IPS DF 6.9 (cell line): ENCODE results near the gene CDH24.
A peak's percentile ranks its signal among the peaks of the same experiment; 100 is the strongest.

Experiments used
- DNase-seq: peaks from one replicate; pipeline ENCODE4 v3.0.0-alpha.2; 2013; ENCODE audit warnings: low read depth, low spot score
- H3K27ac ChIP-seq: one replicate; pipeline ENCODE4 v1.5.1; 2013; ENCODE audit warnings: low read length, control low read depth
- H3K27me3 ChIP-seq: 2 replicates; pipeline ENCODE4 v1.6.1; 2013; ENCODE audit warnings: mild to moderate bottlenecking, low read length; ENCODE audit not compliant: control insufficient read depth, insufficient read depth
- H3K36me3 ChIP-seq: 2 replicates; pipeline ENCODE4 v1.6.1; 2013; ENCODE audit warnings: low read length; ENCODE audit not compliant: control insufficient read depth, insufficient read depth
- H3K4me1 ChIP-seq: 2 replicates; pipeline ENCODE4 v1.6.1; 2013; ENCODE audit warnings: low read length; ENCODE audit not compliant: control insufficient read depth, insufficient read depth
- H3K4me3 ChIP-seq: 2 replicates; pipeline ENCODE4 v1.5.1; 2013; ENCODE audit warnings: mild to moderate bottlenecking, low read length
- H3K9me3 ChIP-seq: 2 replicates; pipeline ENCODE4 v1.6.1; 2013; ENCODE audit warnings: low read length, inconsistent platforms; ENCODE audit not compliant: control insufficient read depth, insufficient read depth
- WGBS: extraction: QIAGEN DNeasy Blood & Tissue Kit; methylation state at CpG from one replicate; pipeline ENCODE4 v1.1.7; 2013; ENCODE audit warnings: mixed read lengths, missing lambda C conversion rate; ENCODE audit not compliant: insufficient read length, insufficient coverage; 5-methylcytosine and 5-hydroxymethylcytosine counted together

The CDH24 gene

DNA sequence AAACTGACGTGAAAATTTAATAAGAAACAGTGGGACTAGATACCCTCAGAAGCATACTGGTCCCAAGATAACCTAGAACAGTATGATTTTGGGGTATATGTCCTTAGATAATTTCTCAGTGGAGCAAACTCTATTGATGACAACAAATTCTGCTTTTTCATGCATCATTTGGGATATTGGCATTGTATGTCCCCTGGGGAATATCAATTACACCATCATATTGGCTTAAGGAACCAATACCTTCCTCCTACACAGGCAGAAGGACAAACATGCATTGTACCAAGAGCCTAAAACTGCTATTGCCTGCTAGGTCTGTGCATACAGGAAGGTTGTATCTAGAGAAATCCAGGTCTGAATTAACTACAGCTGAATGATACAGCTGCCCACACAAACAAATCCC is 17.6 kb upstream of the CDH24 start:
- Histone ChIP-seq H3K9me3 (no peaks in the 10 kb centered on the region), H3K27me3 (no peaks in the 10 kb centered on the region), H3K27ac (no peak overlapping the region), H3K4me3 (no peak overlapping the region), H3K4me1 (0 out of 2 replicates have a peak, but pooled peaks cover 1% of the 10 kb centered on the region), H3K36me3 (peaks cover 22% of the 10 kb centered on the region)
- no peak for DNase-seq
- no CpG with 5 or more reads among the region's 1 CpG for WGBS

- Histone ChIP-seq H3K4me3 (no peak overlapping the region), H3K4me1 (peaks cover 4% of the 10 kb centered on the region; the same call in 1 of the 2 replicates), H3K36me3 (peaks cover 26% of the 10 kb centered on the region), H3K27me3 (no peaks in the 10 kb centered on the region), H3K9me3 (no peaks in the 10 kb centered on the region), H3K27ac (no peak overlapping the region)
- DNase-seq: no peak
- WGBS: no CpG with 5 or more reads among the region's 5 CpGs
Observed at GRCh38 chr14:23071921-23072539, 14.7 kb upstream of the CDH24 start.

DNA sequence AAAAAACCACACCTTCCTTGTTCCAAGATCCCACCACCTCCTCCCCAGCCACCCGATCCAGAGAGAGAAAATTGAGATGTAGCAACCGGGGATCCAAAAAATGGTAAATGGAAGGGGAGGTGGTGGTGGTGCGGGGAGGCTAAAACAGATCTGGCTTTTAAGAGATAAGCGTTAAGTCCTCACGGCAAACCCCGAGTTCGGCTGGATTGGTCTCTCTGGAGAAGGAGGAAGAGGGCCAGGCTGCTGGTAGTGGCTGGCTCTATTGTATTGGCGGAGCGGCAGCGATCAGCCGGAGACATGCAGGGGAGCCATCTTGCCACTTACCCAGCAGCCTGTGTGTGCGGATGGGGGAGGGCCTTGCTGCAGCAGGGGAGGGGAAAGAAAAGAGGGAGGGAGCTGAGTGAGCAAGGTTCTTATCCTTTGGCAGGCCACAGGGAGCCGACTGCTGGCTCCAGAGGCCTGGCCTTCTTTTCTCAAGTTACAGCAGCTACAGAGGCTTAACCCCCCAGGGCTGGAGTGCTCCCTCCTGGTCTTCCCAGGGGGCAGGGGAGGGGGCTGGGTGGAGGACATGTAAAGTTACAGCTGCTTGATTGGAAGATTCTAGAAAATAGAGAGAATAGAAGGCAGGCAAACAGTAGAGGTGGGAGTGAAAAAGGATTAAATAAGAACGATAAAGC is 14.1 kb upstream of the CDH24 start:
- Histone ChIP-seq H3K27me3 (no peaks in the 10 kb centered on the region), H3K4me3 (peak overlapping the region; percentile 99), H3K27ac (no peak overlapping the region), H3K36me3 (peaks cover 28% of the 10 kb centered on the region), H3K4me1 (peaks cover 4% of the 10 kb centered on the region; the same call in 1 of the 2 replicates), H3K9me3 (no peaks in the 10 kb centered on the region)
- no peak for DNase-seq
- 100% methylated on average over 1 of the region's 14 CpGs for WGBS

GRCh38 chr14:23070262-23071129 is 13.2 kb upstream of the CDH24 start:
- peak overlapping the region; percentile 99; the same call in 1 of the 2 replicates for H3K4me3 ChIP-seq
- DNase-seq: no peak
- H3K27me3 ChIP-seq: no peaks in the 10 kb centered on the region
- 100% methylated on average over 1 of the region's 10 CpGs for WGBS
- peaks cover 33% of the 10 kb centered on the region for H3K36me3 ChIP-seq
- no peaks in the 10 kb centered on the region for H3K9me3 ChIP-seq
- H3K4me1 ChIP-seq: peaks cover 4% of the 10 kb centered on the region; the same call in 1 of the 2 replicates
- no peak overlapping the region for H3K27ac ChIP-seq

DNA sequence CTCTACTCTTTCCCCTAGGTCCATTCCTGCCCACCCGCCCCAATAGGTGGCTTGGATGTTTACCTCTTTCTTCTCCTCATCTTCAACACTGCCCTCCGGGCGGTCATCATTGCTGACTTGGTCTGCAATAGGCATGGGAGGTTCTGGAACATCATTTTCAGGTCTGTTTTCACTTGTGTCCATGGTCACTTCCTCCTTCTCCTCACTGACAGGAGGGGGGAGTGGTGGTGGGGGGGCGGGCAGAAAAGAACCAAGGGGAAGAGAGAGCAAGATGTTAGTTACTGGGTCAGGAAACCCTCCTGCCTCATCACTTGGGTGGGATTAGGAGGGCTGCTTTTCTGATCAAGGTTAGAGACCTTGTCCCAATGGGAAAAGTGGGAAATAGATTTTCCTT is 12.1 kb upstream of the CDH24 start:
- Histone ChIP-seq H3K4me3 (no peak overlapping the region), H3K36me3 (peaks cover 32% of the 10 kb centered on the region), H3K27ac (no peak overlapping the region), H3K9me3 (no peaks in the 10 kb centered on the region), H3K27me3 (no peaks in the 10 kb centered on the region), H3K4me1 (peaks cover 4% of the 10 kb centered on the region; the same call in 1 of the 2 replicates)
- no peak for DNase-seq
- no CpG with 5 or more reads among the region's 4 CpGs for WGBS

GRCh38 chr14:23068789-23069412 is 11.6 kb upstream of the CDH24 start:
- no CpG with 5 or more reads among the region's 8 CpGs for WGBS
- H3K27ac ChIP-seq: no peak overlapping the region
- no peaks in the 10 kb centered on the region for H3K9me3 ChIP-seq
- H3K27me3 ChIP-seq: no peaks in the 10 kb centered on the region
- DNase-seq: peak; percentile 93
- peaks cover 36% of the 10 kb centered on the region for H3K36me3 ChIP-seq
- peaks cover 4% of the 10 kb centered on the region; the same call in 1 of the 2 replicates for H3K4me1 ChIP-seq
- no peak overlapping the region for H3K4me3 ChIP-seq

DNA sequence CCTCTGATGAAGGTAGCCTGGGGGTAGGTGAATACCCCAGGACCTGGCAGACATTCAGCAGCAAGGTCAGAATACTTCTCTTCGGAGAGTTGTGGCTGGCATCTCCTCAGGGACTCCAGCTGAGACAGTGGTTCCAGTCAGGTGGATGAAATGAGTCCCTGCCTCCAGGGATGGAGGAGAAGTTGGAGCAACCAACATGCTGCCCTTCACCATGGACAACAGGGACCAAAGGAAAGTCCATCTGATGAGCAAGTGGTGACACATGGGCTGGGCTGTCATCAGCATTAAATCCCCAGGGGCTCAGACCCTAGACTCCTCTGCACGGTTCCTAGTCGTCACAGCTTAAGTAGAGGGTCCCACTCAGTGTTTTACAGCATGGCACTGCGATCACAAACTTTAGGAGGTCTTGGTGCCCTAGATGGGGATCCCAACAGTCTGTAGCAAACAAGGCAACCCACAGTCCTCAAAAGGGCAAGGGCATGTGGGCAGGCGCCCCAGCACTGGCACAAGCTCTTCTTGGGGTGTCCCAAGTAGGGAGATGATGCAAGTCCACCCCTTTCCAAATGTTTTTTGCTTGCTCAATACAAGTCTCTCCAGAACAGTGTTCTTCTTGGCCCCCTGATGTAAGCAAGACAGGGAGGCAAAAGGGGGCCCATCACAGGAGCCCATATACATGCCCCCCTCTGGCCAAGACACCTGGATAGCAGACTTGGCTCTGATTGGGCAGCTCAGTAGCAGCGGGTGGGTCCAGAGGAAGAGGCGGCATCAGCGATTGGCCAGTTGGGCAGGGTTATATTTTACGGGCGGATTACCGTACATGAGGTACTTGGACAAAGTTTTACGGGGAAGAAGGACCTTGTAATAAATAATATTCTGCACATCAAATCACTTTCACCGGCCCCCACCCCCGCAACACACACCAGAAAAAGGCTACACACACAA is 10.8 kb upstream of the CDH24 start:
- Histone ChIP-seq H3K9me3 (no peaks in the 10 kb centered on the region), H3K27ac (no peak overlapping the region), H3K4me1 (peaks cover 4% of the 10 kb centered on the region; the same call in 1 of the 2 replicates), H3K4me3 (no peak overlapping the region), H3K27me3 (no peaks in the 10 kb centered on the region), H3K36me3 (peaks cover 44% of the 10 kb centered on the region)
- no CpG with 5 or more reads among the region's 14 CpGs for WGBS
- no peak for DNase-seq

DNA sequence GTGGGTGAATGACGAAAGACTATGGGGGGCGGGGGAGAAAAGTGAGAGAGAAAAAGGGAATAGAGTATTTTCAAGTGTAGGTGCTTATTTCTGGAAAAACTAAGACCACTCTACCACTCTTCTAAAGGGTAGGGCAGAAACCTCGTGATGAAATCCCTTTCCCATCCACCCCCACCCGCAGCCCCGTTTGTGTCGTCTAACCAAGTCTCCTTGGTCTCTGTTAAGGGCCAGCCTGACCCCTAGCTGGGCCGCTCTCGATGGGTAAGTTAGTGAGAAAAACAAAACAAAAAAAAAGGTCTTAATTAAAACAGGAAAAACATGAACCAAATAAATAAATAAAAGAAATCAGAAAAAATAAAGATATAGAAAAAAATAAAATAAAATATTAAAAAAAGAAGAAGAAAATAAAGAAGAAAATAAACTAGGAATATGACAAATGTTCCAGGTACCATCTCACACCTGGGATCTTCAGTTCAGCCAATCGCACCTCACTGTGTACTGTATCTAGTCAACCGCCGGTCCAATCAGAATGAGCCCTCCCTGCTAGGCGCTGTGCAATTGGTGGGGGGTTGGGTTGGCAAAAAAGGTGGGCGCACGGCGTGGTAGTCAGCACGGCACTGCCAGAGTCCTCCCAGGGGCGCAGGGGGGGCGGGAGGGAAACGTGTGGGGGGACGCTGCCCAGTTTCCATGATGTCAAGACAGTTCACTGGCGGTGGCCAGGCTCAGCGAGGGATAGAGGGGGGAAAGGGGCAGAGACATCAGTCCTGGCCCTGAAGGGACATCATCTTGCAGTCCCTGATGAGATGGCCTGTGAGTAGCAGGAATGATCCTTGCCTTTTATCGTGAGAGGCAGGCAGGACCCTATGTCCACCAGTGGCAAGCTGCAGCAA is 9.8 kb upstream of the CDH24 start:
- Histone ChIP-seq H3K4me3 (no peak overlapping the region), H3K27me3 (no peaks in the 10 kb centered on the region), H3K27ac (no peak overlapping the region), H3K4me1 (peaks cover 3% of the 10 kb centered on the region; the same call in 1 of the 2 replicates), H3K9me3 (no peaks in the 10 kb centered on the region), H3K36me3 (peaks cover 54% of the 10 kb centered on the region)
- DNase-seq: no peak
- no CpG with 5 or more reads among the region's 23 CpGs for WGBS

GRCh38 chr14:23066368-23066767 is 9.0 kb upstream of the CDH24 start:
- Histone ChIP-seq H3K4me1 (peaks cover 3% of the 10 kb centered on the region; the same call in 1 of the 2 replicates), H3K27me3 (no peaks in the 10 kb centered on the region), H3K27ac (no peak overlapping the region), H3K36me3 (peaks cover 56% of the 10 kb centered on the region), H3K4me3 (no peak overlapping the region), H3K9me3 (no peaks in the 10 kb centered on the region)
- no peak for DNase-seq
- no CpG with 5 or more reads among the region's 3 CpGs for WGBS
